ENCODE results near the gene MYRFL.
"Not testable (repeated sequence)": the region's sequence is repeated elsewhere in the genome, so short reads cannot be mapped to it uniquely, and the experiment has no call there.

The MYRFL gene

DNA sequence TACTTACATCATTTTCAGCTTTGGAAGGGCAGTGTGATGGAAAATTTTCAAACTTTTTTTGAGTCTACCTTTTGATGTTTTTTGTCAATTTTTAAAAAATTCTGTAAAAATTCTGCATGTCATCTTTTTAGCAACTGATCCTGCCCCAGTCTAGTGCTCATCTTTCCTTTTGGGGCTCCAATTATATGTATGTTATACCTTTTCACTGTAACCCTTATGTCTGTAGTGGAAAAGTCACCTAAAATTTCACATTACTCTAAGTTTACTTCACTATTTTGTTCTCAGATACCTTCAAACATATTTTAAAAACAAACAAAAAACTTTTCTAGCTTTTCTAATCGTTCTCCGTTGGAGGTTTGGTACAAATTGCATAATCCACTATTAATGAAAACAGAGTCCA, 32.5 kb upstream of the MYRFL start:
- Histone ChIP-seq H3K9ac (ENCODE audit: low read length) (no peak overlapping the region), H3K4me1 (ENCODE audit: control insufficient read depth in 1 of 2, insufficient read depth in 2 of 2, low read length in 2 of 2) (no peaks in the 10 kb centered on the region), H3K79me1 (ENCODE audit: low read length) (no peaks in the 10 kb centered on the region), H2AFZ (ENCODE audit: insufficient read depth, low read length, poor library complexity) (no peak overlapping the region), H3K4me3 (ENCODE audit: low read depth, low read length) (no peak overlapping the region), H3K23ac (ENCODE audit: low read length) (no peak overlapping the region), H3K79me2 (ENCODE audit: control insufficient read depth, insufficient read depth, low read length, poor library complexity) (no peaks in the 10 kb centered on the region), H4K91ac (ENCODE audit: low read depth, low read length) (no peak overlapping the region), H3K4ac (ENCODE audit: low read depth, low read length) (no peak overlapping the region), H3K27ac (ENCODE audit: low read depth, low read length) (no peak overlapping the region), H3K36me3 (ENCODE audit: control insufficient read depth in 1 of 2, insufficient read depth in 2 of 2, low read length in 2 of 2) (no peaks in the 10 kb centered on the region), H2BK12ac (ENCODE audit: low read length) (no peak overlapping the region), H3K9me3 (ENCODE audit: insufficient read depth, low read depth, low read length) (no peaks in the 10 kb centered on the region), H4K12ac (ENCODE audit: low read depth, low read length) (no peak overlapping the region), H2BK120ac (ENCODE audit: insufficient read depth, low read length, poor library complexity) (no peak overlapping the region), H3K14ac (ENCODE audit: low read length) (no peak overlapping the region), H2BK5ac (ENCODE audit: low read depth, low read length, poor library complexity) (no peak overlapping the region), H2AK5ac (ENCODE audit: low read length) (no peak overlapping the region), H3K18ac (ENCODE audit: low read length) (no peak overlapping the region), H4K8ac (ENCODE audit: low read depth, low read length) (no peak overlapping the region), H3K27me3 (ENCODE audit: insufficient read depth, low read length) (no peaks in the 10 kb centered on the region), H3K4me2 (ENCODE audit: low read length) (no peak overlapping the region)
- WGBS (ENCODE audit: extremely low coverage, insufficient coverage, insufficient read length) = no CpG with 5 or more reads among the region's 2 CpGs
- no peak for DNase-seq

DNA sequence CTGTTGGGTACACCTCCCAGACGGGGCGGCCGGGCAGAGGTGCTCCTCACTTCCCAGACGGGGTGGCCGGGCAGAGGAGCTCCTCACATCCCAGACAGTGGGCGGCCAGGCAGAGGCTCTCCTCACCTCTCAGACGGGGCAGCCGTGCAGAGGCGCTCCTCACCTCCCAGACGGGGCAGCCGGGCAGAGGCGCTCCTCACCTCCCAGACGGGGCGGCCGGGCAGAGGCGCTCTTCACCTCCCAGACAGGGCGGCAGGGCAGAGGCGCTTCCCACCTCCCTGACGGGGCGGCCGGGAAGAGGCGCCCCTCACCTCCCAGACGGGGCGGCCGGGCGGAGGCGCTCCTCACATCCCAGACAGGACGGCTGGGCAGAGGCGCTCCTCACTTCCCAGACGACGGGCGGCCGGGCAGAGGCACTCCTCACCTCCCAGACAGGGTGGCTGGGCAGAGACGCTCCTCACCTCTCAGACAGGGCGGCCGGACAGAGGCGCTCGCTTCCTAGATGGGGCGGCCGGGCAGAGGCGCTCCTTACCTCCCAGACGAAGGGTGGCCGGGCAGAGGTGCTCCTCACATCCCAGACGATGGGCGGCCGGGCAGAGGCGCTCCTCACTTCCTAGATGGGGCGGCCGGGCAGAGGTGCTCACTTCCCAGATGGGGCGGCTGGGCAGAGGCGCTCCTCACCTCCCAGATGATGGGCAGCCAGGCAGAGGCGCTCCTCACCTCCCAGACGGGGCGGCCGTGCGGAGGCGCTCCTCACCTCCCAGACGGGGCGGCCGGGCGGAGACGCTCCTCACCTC, 17.7 kb upstream of the MYRFL start:
- H2BK12ac ChIP-seq (ENCODE audit: low read length); H3K4me1 ChIP-seq (ENCODE audit: control insufficient read depth in 1 of 2, insufficient read depth in 2 of 2, low read length in 2 of 2): not testable (repeated sequence)

DNA sequence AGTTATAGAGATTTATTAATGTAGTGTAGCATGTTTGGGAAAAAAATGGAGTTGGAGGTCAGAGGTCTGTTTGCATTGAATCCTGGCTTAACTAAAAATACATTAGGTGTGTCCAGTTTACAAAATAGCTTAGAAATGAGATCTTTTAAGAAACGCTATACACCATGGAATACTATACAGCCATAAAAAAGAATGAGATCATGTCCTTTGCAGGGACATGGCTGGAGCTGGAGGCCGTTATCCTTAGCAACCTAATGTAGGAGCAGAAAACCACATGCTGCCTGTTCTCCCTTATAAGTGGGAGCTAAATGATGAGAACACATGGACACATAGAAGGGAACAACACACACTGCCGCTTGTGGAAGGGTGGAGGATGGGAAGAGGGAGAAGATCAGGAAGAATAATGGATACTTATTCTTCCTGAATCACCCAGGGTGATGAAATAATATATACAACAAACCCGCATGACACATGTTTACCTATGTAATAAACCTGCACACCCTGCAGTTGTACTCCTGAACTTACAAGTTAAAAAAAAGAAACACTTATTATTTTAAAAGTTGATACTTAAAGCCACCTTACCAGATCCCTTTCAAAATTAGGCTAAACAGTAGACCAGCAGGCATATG, 14.0 kb upstream of the MYRFL start:
- H3K27me3 ChIP-seq (ENCODE audit: insufficient read depth, low read length) = no peaks in the 10 kb centered on the region
- no peak overlapping the region for H3K4me3 ChIP-seq (ENCODE audit: low read depth, low read length)
- H2BK120ac ChIP-seq (ENCODE audit: insufficient read depth, low read length, poor library complexity) = no peak overlapping the region
- no peaks in the 10 kb centered on the region for H3K79me2 ChIP-seq (ENCODE audit: control insufficient read depth, insufficient read depth, low read length, poor library complexity)
- no peak overlapping the region for H4K91ac ChIP-seq (ENCODE audit: low read depth, low read length)
- H2BK5ac ChIP-seq (ENCODE audit: low read depth, low read length, poor library complexity) = no peak overlapping the region
- H3K4me1 ChIP-seq (ENCODE audit: control insufficient read depth in 1 of 2, insufficient read depth in 2 of 2, low read length in 2 of 2) = no peaks in the 10 kb centered on the region
- no peak for DNase-seq
- no peak overlapping the region for H3K27ac ChIP-seq (ENCODE audit: low read depth, low read length)
- H3K18ac ChIP-seq (ENCODE audit: low read length) = no peak overlapping the region
- H2AK5ac ChIP-seq (ENCODE audit: low read length) = no peak overlapping the region
- no peak overlapping the region for H3K23ac ChIP-seq (ENCODE audit: low read length)
- H2BK12ac ChIP-seq (ENCODE audit: low read length) = no peak overlapping the region
- H3K4ac ChIP-seq (ENCODE audit: low read depth, low read length) = no peak overlapping the region
- no peak overlapping the region for H2AFZ ChIP-seq (ENCODE audit: insufficient read depth, low read length, poor library complexity)
- no peak overlapping the region for H4K12ac ChIP-seq (ENCODE audit: low read depth, low read length)
- peaks cover 3% of the 10 kb centered on the region for H3K9me3 ChIP-seq (ENCODE audit: insufficient read depth, low read depth, low read length)
- H3K9ac ChIP-seq (ENCODE audit: low read length) = no peak overlapping the region
- whole genome bisulfite sequencing (ENCODE audit: extremely low coverage, insufficient coverage, insufficient read length) = no CpG with 5 or more reads among the region's 4 CpGs
- H3K79me1 ChIP-seq (ENCODE audit: low read length) = no peaks in the 10 kb centered on the region
- H3K4me2 ChIP-seq (ENCODE audit: low read length) = no peak overlapping the region
- no peak overlapping the region for H3K14ac ChIP-seq (ENCODE audit: low read length)
- H4K8ac ChIP-seq (ENCODE audit: low read depth, low read length) = no peak overlapping the region
- H3K36me3 ChIP-seq (ENCODE audit: control insufficient read depth in 1 of 2, insufficient read depth in 2 of 2, low read length in 2 of 2) = peaks cover 0 to 8% of the 10 kb centered on the region in 2 experiments

More for the DNA sequence above, 17.7 kb upstream of the MYRFL start:
- H3K27me3 ChIP-seq (ENCODE audit: insufficient read depth, low read length); H3K9me3 ChIP-seq (ENCODE audit: insufficient read depth, low read depth, low read length); H3K36me3 ChIP-seq (ENCODE audit: control insufficient read depth in 1 of 2, insufficient read depth in 2 of 2, low read length in 2 of 2); H2BK5ac ChIP-seq (ENCODE audit: low read depth, low read length, poor library complexity); H3K4me3 ChIP-seq (ENCODE audit: low read depth, low read length); H3K14ac ChIP-seq (ENCODE audit: low read length); H3K79me2 ChIP-seq (ENCODE audit: control insufficient read depth, insufficient read depth, low read length, poor library complexity); H2AFZ ChIP-seq (ENCODE audit: insufficient read depth, low read length, poor library complexity); H3K4me2 ChIP-seq (ENCODE audit: low read length); H3K27ac ChIP-seq (ENCODE audit: low read depth, low read length); H3K79me1 ChIP-seq (ENCODE audit: low read length); H3K18ac ChIP-seq (ENCODE audit: low read length); H4K91ac ChIP-seq (ENCODE audit: low read depth, low read length); H4K12ac ChIP-seq (ENCODE audit: low read depth, low read length); H2AK5ac ChIP-seq (ENCODE audit: low read length); H3K9ac ChIP-seq (ENCODE audit: low read length); DNase-seq; H4K8ac ChIP-seq (ENCODE audit: low read depth, low read length); H3K4ac ChIP-seq (ENCODE audit: low read depth, low read length); H3K23ac ChIP-seq (ENCODE audit: low read length); H2BK120ac ChIP-seq (ENCODE audit: insufficient read depth, low read length, poor library complexity): not testable (repeated sequence)
- WGBS (ENCODE audit: extremely low coverage, insufficient coverage, insufficient read length) = no CpG with 5 or more reads among the region's 62 CpGs

DNA sequence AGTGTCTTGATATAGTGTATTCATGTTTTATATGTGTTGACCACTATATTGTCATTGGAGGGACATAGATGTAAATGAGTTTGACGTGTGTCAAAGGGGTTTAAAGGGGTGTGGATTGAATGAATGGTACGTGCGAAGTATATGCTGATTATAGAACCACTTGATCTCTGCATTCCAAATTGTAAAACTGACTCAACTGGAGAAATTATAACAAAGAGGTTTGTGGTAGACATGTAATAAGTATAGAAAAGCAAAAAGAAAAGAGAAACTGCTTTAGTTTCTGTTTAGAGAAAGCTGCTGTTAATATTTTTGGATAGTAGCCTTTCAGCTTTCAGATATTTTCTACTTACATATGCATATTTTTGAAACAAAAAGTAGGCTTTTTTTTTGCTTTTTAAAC, 8.9 kb upstream of the MYRFL start:
- H4K8ac ChIP-seq (ENCODE audit: low read depth, low read length) = no peak overlapping the region
- no peak overlapping the region for H3K4me2 ChIP-seq (ENCODE audit: low read length)
- no peaks in the 10 kb centered on the region for H3K36me3 ChIP-seq (ENCODE audit: control insufficient read depth in 1 of 2, insufficient read depth in 2 of 2, low read length in 2 of 2)
- H3K27ac ChIP-seq (ENCODE audit: low read depth, low read length) = no peak overlapping the region
- H3K79me1 ChIP-seq (ENCODE audit: low read length) = no peaks in the 10 kb centered on the region
- H4K91ac ChIP-seq (ENCODE audit: low read depth, low read length) = no peak overlapping the region
- no peak overlapping the region for H2BK5ac ChIP-seq (ENCODE audit: low read depth, low read length, poor library complexity)
- no peak overlapping the region for H2AFZ ChIP-seq (ENCODE audit: insufficient read depth, low read length, poor library complexity)
- H3K9ac ChIP-seq (ENCODE audit: low read length) = no peak overlapping the region
- WGBS (ENCODE audit: extremely low coverage, insufficient coverage, insufficient read length) = 100% methylated on average over 3 of the region's 3 CpGs
- no peak overlapping the region for H2AK5ac ChIP-seq (ENCODE audit: low read length)
- H2BK12ac ChIP-seq (ENCODE audit: low read length) = no peak overlapping the region
- H4K12ac ChIP-seq (ENCODE audit: low read depth, low read length) = no peak overlapping the region
- H3K14ac ChIP-seq (ENCODE audit: low read length) = no peak overlapping the region
- H3K4ac ChIP-seq (ENCODE audit: low read depth, low read length) = no peak overlapping the region
- no peak for DNase-seq
- no peaks in the 10 kb centered on the region for H3K4me1 ChIP-seq (ENCODE audit: control insufficient read depth in 1 of 2, insufficient read depth in 2 of 2, low read length in 2 of 2)
- no peaks in the 10 kb centered on the region for H3K27me3 ChIP-seq (ENCODE audit: insufficient read depth, low read length)
- no peak overlapping the region for H3K18ac ChIP-seq (ENCODE audit: low read length)
- no peaks in the 10 kb centered on the region for H3K79me2 ChIP-seq (ENCODE audit: control insufficient read depth, insufficient read depth, low read length, poor library complexity)
- H3K23ac ChIP-seq (ENCODE audit: low read length) = no peak overlapping the region
- H3K9me3 ChIP-seq (ENCODE audit: insufficient read depth, low read depth, low read length) = no peaks in the 10 kb centered on the region
- H2BK120ac ChIP-seq (ENCODE audit: insufficient read depth, low read length, poor library complexity) = no peak overlapping the region
- no peak overlapping the region for H3K4me3 ChIP-seq (ENCODE audit: low read depth, low read length)

Measured in trophoblast cell (in vitro differentiated cells and primary cell).